Coronary artery (tissue), 2 donors: ENCODE results near the gene FBXO39.
"Not testable (repeated sequence)": the region's sequence is repeated elsewhere in the genome, so short reads cannot be mapped to it uniquely, and the experiment has no call there.

ENCODE experiments used
- DNase-seq: peaks from one replicate; pipeline ENCODE4 v3.0.0-alpha.2; 2017; ENCODE audit warnings: low spot score
- H3K27ac ChIP-seq, 2 donors: fragments of 200-600 bp; sonication (generic); one replicate each; pipeline ENCODE4 v1.5.1; 2016 to 2019
- H3K4me3 ChIP-seq: fragments of 200-600 bp; sonication (generic); 2 replicates; pipeline ENCODE4 v1.5.1; 2016; ENCODE audit warnings: mild to moderate bottlenecking, moderate library complexity
- TF ChIP-seq, protein P1 (sequence below): fragments of 200-600 bp; sonication (generic); IDR thresholded peaks from one replicate; pipeline ENCODE4 v1.5.1; 2019; ENCODE audit warnings: antibody characterized with exemption

FBXO39 gene

GRCh38 chr17:6772016-6772415 is 4.0 kb upstream of the FBXO39 start:
- Histone ChIP-seq H3K27ac (no peak overlapping the region), H3K4me3 (no peak overlapping the region)
- TF ChIP-seq, protein P1, sequence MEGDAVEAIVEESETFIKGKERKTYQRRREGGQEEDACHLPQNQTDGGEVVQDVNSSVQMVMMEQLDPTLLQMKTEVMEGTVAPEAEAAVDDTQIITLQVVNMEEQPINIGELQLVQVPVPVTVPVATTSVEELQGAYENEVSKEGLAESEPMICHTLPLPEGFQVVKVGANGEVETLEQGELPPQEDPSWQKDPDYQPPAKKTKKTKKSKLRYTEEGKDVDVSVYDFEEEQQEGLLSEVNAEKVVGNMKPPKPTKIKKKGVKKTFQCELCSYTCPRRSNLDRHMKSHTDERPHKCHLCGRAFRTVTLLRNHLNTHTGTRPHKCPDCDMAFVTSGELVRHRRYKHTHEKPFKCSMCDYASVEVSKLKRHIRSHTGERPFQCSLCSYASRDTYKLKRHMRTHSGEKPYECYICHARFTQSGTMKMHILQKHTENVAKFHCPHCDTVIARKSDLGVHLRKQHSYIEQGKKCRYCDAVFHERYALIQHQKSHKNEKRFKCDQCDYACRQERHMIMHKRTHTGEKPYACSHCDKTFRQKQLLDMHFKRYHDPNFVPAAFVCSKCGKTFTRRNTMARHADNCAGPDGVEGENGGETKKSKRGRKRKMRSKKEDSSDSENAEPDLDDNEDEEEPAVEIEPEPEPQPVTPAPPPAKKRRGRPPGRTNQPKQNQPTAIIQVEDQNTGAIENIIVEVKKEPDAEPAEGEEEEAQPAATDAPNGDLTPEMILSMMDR, result no peak
- no peak for DNase-seq

GRCh38 chr17:6774906-6775305 is 1.1 kb upstream of the FBXO39 start:
- H3K27ac ChIP-seq, H3K4me3 ChIP-seq, DNase-seq: not testable (repeated sequence)

DNA sequence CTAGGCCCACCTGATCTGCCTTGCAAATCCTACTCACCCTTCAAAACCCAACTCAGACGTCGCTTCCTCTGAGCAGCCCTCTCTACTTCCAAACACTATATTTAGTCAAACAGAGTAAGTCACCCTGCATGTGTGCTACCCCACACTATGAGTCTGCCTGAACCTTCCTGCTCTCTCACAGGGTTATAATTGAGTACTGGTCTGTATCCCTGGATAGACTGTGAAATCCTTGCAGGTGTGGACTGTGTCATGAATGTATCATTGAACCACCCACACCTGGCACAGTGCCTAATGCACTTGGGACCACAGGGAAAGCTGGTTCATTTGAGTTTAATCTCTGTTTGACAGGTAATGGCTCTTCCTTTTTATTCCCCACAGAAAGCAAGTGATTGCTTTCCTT is 3.4 kb downstream of the FBXO39 start:
- no peak for DNase-seq
- TF ChIP-seq, protein P1, result no peak
- Histone ChIP-seq H3K4me3 (no peak overlapping the region), H3K27ac (no peak overlapping the region)

DNA sequence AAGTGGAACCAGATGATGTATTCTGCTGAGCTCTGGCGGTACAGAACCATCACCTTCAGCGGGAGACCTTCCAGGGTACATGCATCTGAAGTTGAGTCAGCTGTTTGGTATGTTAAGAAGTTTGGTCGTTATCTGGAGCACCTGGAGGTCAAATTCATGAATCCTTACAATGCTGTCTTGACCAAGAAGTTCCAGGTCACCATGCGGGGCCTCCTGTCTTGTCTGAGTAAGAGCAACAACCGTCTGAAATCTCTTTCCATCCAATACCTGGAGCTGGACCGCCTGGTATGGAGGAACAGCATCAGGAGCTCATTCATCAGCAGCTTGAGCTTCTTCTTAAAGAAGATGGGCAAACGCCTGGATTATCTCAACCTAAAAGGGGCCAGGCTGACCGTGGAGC is 4.0 kb downstream of the FBXO39 start:
- H3K27ac ChIP-seq, result no peak overlapping the region
- TF ChIP-seq, protein P1, result no peak
- DNase-seq, result no peak
- no peak overlapping the region for H3K4me3 ChIP-seq

GRCh38 chr17:6780886-6781285 is 4.9 kb downstream of the FBXO39 start:
- TF ChIP-seq, protein P1, result no peak
- DNase-seq, result no peak
- Histone ChIP-seq H3K27ac (no peak overlapping the region), H3K4me3 (no peak overlapping the region)

GRCh38 chr17:6782244-6782643 is 6.2 kb downstream of the FBXO39 start:
- no peak overlapping the region for H3K4me3 ChIP-seq
- no peak for DNase-seq
- H3K27ac ChIP-seq, result no peak overlapping the region
- TF ChIP-seq, protein P1, result no peak

DNA sequence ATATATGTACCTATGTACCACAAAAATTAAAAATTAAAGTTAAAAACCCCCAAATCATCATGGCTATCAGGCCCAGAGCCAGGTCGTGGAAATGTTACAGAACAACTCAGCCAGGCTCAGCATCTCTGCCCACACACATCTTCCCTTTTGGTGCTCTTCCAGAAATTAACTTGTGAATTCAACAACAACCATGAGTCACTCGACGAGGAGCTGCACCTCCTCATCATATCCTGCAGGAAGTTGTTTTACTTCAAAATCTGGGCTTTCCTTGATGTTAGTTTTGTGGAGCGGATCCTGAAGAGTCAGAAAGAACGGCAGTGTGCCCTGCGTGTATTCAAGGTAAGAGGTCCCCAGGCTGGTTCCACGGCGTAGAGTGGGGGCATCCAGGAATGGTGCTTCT is 10.6 kb downstream of the FBXO39 start:
- DNase-seq, result no peak
- TF ChIP-seq, protein P1, result no peak
- no peak overlapping the region for H3K4me3 ChIP-seq
- H3K27ac ChIP-seq, result no peak overlapping the region
